Measurements from ENCODE around the gene SSC5D. TPM values are rescaled to one million over a fixed set of nuclear protein-coding genes. Genes with fewer than 3 reads are reported as not detected.

The SSC5D gene
- polyA plus RNA-seq, 3 donors: 0.08 TPM; not detected in 2

DNA sequence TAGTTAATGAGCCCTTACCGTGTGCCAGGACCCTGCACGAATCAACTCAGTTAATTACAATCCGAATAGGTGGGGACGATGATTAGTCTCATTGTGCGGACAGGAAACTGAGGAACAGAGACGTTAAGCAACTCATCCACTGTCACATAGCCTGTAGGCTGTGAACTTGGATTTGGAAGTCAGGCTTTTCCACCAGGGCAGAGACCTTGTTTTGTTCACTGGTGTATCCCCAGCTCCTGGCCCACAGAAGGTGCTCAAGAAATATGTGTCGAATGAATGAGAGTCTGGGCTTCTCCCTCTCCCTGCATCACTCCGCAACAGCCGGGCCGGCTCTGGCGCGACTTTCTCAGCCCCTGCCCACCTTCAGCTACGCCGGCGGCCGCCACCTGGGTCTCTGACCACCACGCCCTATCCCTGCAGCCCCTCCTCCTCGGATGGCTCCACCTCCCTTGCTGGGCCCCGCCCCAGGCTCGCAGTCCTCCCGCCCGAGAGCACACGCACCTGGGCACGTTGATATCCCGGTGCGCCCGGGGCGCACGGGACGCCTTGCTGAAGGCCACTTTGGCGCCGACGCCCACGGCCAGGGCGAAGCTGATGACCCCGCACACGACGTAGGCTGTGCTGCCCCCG is 46.4 kb upstream of the SSC5D start:
- WGBS (ENCODE audit: insufficient coverage): 2% methylated on average over 33 of the region's 39 CpGs
- Histone ChIP-seq H3K4me3 (replicated peaks in 1 of 3; ENCODE audit: low read depth in 2 of 3, low read length in 3 of 3) (peak overlapping the region in 1 of 3 experiments; percentile 32), H3K4me2 (replicated peaks; ENCODE audit: extremely low read depth, low read length, poor library complexity, severe bottlenecking) (peak overlapping the region; percentile 44)

GRCh38 chr19:55442372-55442961 is 45.8 kb upstream of the SSC5D start:
- Mint-ChIP-seq H3K27me3 (ENCODE audit: low read depth in 3 of 3) (peaks cover 41 to 80% (median 60%) of the 10 kb centered on the region in 3 donors), H3K27ac (no peak overlapping the region), H3K36me3 (peaks cover 5 to 12% of the 10 kb centered on the region in 2 donors), H3K4me1 (peaks cover 21% of the 10 kb centered on the region), H3K9me3 (peaks cover 0 to 38% (median 13%) of the 10 kb centered on the region in 7 donors), H3K4me3 (peak overlapping the region in 1 of 2 donors; percentile 74)
- WGBS (ENCODE audit: insufficient coverage): under 1% methylated on average over 65 of the region's 72 CpGs
- H3K79me2 ChIP-seq (ENCODE audit: insufficient read depth, low read length): no peaks in the 10 kb centered on the region
- H3K4me3 ChIP-seq (replicated peaks in 1 of 3; ENCODE audit: low read depth in 2 of 3, low read length in 3 of 3): no peak overlapping the region
- intact Hi-C loops (cut with micrococcal nuclease): no loop called here
- H3K36me3 ChIP-seq (replicated peaks in 1 of 2; ENCODE audit: control insufficient read depth in 1 of 2, insufficient read depth in 2 of 2, low read length in 2 of 2): no peaks in the 10 kb centered on the region
- TF ChIP-seq, protein P1, sequence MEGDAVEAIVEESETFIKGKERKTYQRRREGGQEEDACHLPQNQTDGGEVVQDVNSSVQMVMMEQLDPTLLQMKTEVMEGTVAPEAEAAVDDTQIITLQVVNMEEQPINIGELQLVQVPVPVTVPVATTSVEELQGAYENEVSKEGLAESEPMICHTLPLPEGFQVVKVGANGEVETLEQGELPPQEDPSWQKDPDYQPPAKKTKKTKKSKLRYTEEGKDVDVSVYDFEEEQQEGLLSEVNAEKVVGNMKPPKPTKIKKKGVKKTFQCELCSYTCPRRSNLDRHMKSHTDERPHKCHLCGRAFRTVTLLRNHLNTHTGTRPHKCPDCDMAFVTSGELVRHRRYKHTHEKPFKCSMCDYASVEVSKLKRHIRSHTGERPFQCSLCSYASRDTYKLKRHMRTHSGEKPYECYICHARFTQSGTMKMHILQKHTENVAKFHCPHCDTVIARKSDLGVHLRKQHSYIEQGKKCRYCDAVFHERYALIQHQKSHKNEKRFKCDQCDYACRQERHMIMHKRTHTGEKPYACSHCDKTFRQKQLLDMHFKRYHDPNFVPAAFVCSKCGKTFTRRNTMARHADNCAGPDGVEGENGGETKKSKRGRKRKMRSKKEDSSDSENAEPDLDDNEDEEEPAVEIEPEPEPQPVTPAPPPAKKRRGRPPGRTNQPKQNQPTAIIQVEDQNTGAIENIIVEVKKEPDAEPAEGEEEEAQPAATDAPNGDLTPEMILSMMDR (IDR thresholded peaks at IDR 0.05): no peak
- no peak overlapping the region for H3K27ac ChIP-seq (ENCODE audit: low read depth in 1 of 2, low read length in 2 of 2)
- peaks cover 21 to 24% of the 10 kb centered on the region in 2 donors for H3K4me1 ChIP-seq (ENCODE audit: control insufficient read depth in 1 of 2, insufficient read depth in 2 of 2, low read length in 2 of 2)
- no peaks in the 10 kb centered on the region for H4K20me1 ChIP-seq (ENCODE audit: insufficient read depth, low read length)
- peaks cover 26 to 74% of the 10 kb centered on the region in 2 donors for H3K27me3 ChIP-seq (ENCODE audit: control insufficient read depth in 2 of 2, insufficient read depth in 2 of 2, low read length in 2 of 2)
- no peak overlapping the region for H3K4me2 ChIP-seq (replicated peaks; ENCODE audit: extremely low read depth, low read length, poor library complexity, severe bottlenecking)
- H3K9me3 ChIP-seq (replicated peaks in 1 of 2; ENCODE audit: control insufficient read depth in 1 of 2, insufficient read depth in 1 of 2, low read length in 2 of 2): peaks cover 0 to 22% of the 10 kb centered on the region in 2 donors
- no peak overlapping the region for H2AFZ ChIP-seq (ENCODE audit: insufficient read depth, low read depth, low read length, poor library complexity, severe bottlenecking)
- no peak overlapping the region for H3K9ac ChIP-seq (ENCODE audit: insufficient read depth, low read length, poor library complexity, severe bottlenecking)
- no peak for DNase-seq

More for the DNA sequence above, 46.4 kb upstream of the SSC5D start:
- H3K27me3 Mint-ChIP-seq (ENCODE audit: low read depth in 3 of 3): peaks cover 44 to 83% (median 60%) of the 10 kb centered on the region in 3 donors
- peaks cover 21% of the 10 kb centered on the region for H3K4me1 Mint-ChIP-seq
- H3K79me2 ChIP-seq (ENCODE audit: insufficient read depth, low read length): no peaks in the 10 kb centered on the region
- intact Hi-C loops (cut with micrococcal nuclease): no loop called here
- H3K9me3 Mint-ChIP-seq: peaks cover 0 to 38% (median 13%) of the 10 kb centered on the region in 7 donors
- H3K36me3 ChIP-seq (replicated peaks in 1 of 2; ENCODE audit: control insufficient read depth in 1 of 2, insufficient read depth in 2 of 2, low read length in 2 of 2): no peaks in the 10 kb centered on the region
- peak overlapping the region in 1 of 2 donors; percentile 92 for H3K4me3 Mint-ChIP-seq
- H2AFZ ChIP-seq (ENCODE audit: insufficient read depth, low read depth, low read length, poor library complexity, severe bottlenecking): no peak overlapping the region
- H3K27ac ChIP-seq (ENCODE audit: low read depth in 1 of 2, low read length in 2 of 2): no peak overlapping the region
- peaks cover 21 to 24% of the 10 kb centered on the region in 2 donors for H3K4me1 ChIP-seq (ENCODE audit: control insufficient read depth in 1 of 2, insufficient read depth in 2 of 2, low read length in 2 of 2)
- H3K9me3 ChIP-seq (replicated peaks in 1 of 2; ENCODE audit: control insufficient read depth in 1 of 2, insufficient read depth in 1 of 2, low read length in 2 of 2): peaks cover 0 to 22% of the 10 kb centered on the region in 2 donors
- no peak overlapping the region for H3K27ac Mint-ChIP-seq
- DNase-seq: no peak
- H3K36me3 Mint-ChIP-seq: peaks cover 5 to 12% of the 10 kb centered on the region in 2 donors
- peaks cover 26 to 70% of the 10 kb centered on the region in 2 donors for H3K27me3 ChIP-seq (ENCODE audit: control insufficient read depth in 2 of 2, insufficient read depth in 2 of 2, low read length in 2 of 2)
- H4K20me1 ChIP-seq (ENCODE audit: insufficient read depth, low read length): no peaks in the 10 kb centered on the region
- H3K9ac ChIP-seq (ENCODE audit: insufficient read depth, low read length, poor library complexity, severe bottlenecking): no peak overlapping the region
- TF ChIP-seq, protein P1 (IDR thresholded peaks at IDR 0.05): no peak
